Gastrocnemius medialis (tissue), 4 donors: ENCODE results near the gene SIL1. TPM values are rescaled to one million over a fixed set of nuclear protein-coding genes. Genes with fewer than 3 reads are reported as not detected.
"Not testable (repeated sequence)": the region's sequence is repeated elsewhere in the genome, so short reads cannot be mapped to it uniquely, and the experiment has no call there.

Source experiments
- ATAC-seq, 2 donors: fragments of 150-250 bp; one replicate each; pipeline ENCODE4 v1.9.1; 2016
- DNase-seq, 2 donors: peaks; one replicate each; pipeline ENCODE4 v3.0.0-alpha.2; 2019
- H3K27ac ChIP-seq, 4 donors: fragments of 200-600 bp; sonication (generic); 1 replicate in 1 of 4; 2 replicates in 3 of 4; pipeline ENCODE4 v1.5.1; 2016 to 2018; ENCODE audit warnings: mild to moderate bottlenecking in 2 of 4, moderate library complexity in 1 of 4
- H3K27me3 ChIP-seq, 3 donors: fragments of 200-600 bp; sonication (generic) in 2 of 3; 1 replicate in 1 of 3; 2 replicates in 2 of 3; pipeline versions ENCODE4 v1.5.1 to v1.6.0; 2016 to 2019; ENCODE audit warnings: mild to moderate bottlenecking in 1 of 3, moderate library complexity in 1 of 3
- H3K36me3 ChIP-seq, 2 donors: fragments of 200-600 bp; sonication (generic) in 1 of 2; one replicate each; pipeline ENCODE4 v1.5.1; 2017 to 2018
- H3K4me1 ChIP-seq, 2 donors: fragments of 200-600 bp; sonication (generic) in 1 of 2; one replicate each; pipeline ENCODE4 v1.5.1; 2016 to 2017; ENCODE audit warnings: mild to moderate bottlenecking in 2 of 2
- H3K4me3 ChIP-seq, 4 donors: fragments of 200-600 bp; sonication (generic) in 3 of 4; 1 replicate in 1 of 4; 2 replicates in 3 of 4; pipeline ENCODE4 v1.5.1; 2016 to 2019; ENCODE audit warnings: mild to moderate bottlenecking in 2 of 4
- H3K9me3 ChIP-seq, 3 donors: fragments of 200-600 bp; sonication (generic) in 2 of 3; 1 replicate in 1 of 3; 2 replicates in 2 of 3; pipeline ENCODE4 v1.5.1; 2016 to 2019
- CTCF ChIP-seq, 5 experiments: fragments of 450-650 bp in 3 of 5; fragments of 200-600 bp in 2 of 5; sonication (generic) in 2 of 5; IDR thresholded peaks in 4 of 5; conservative IDR thresholded peaks in 1 of 5; 1 replicate in 4 of 5; 2 replicates in 1 of 5; pipeline ENCODE4 v1.5.1; 2016 to 2019; ENCODE audit warnings: antibody characterized with exemption in 5 of 5, mild to moderate bottlenecking in 3 of 5, moderate library complexity in 3 of 5
- POLR2A ChIP-seq, 2 donors: fragments of 450-650 bp; IDR thresholded peaks; one replicate each; pipeline ENCODE4 v1.6.1; 2017; ENCODE audit warnings: antibody characterized with exemption in 2 of 2, mild to moderate bottlenecking in 2 of 2, moderate library complexity in 2 of 2
- in situ Hi-C, 4 donors: fragments of 200-750 bp; cut with MboI; loops; one replicate each; pipeline versions ENCODE4 v1.15.0 to v1.8.0; 2017; ENCODE audit warnings: low sequenced_read_pairs in 4 of 4
- intact Hi-C: fragments of 100-400 bp; cut with DNase I; formaldehyde crosslinking; loops from one replicate; pipeline ENCODE4 v1.15.1; 2023; ENCODE audit warnings: low total_unique reads
- total RNA-seq, 4 donors: library from RNA; depleted of rRNA; stranded (reverse); fragments of >200 nt; gene quantifications; one replicate each; pipeline versions ENCODE4 v1.1.0 to v1.2.3, GENCODE V29; 2016

The SIL1 gene
- total RNA-seq, 4 donors from 2014 or later, result 36.6 to 52.6 (median 48.2) TPM

GRCh38 chr5:139167533-139167932, 30.6 kb downstream of the SIL1 start:
- intact Hi-C loops, result no loop called here
- in situ Hi-C loops, result no loop called here
- Histone ChIP-seq H3K4me3 (no peak overlapping the region), H3K27ac (no peak overlapping the region), H3K9me3 (no peaks in the 10 kb centered on the region), H3K4me1 (no peaks in the 10 kb centered on the region), H3K36me3 (no peaks in the 10 kb centered on the region), H3K27me3 (no peaks in the 10 kb centered on the region)
- DNase-seq (no peak), ATAC-seq (no peak)
- TF ChIP-seq CTCF (IDR thresholded peaks at IDR 0.05 in 4 of 5, conservative IDR thresholded peaks at IDR 0.05 in 1 of 5) (no peak), POLR2A (IDR thresholded peaks at IDR 0.05) (no peak)

GRCh38 chr5:139167063-139167462, 31.1 kb downstream of the SIL1 start:
- no peak for ATAC-seq
- H3K36me3 ChIP-seq, result no peaks in the 10 kb centered on the region
- no peaks in the 10 kb centered on the region for H3K4me1 ChIP-seq
- DNase-seq, result no peak
- H3K27me3 ChIP-seq, result no peaks in the 10 kb centered on the region
- TF ChIP-seq POLR2A (IDR thresholded peaks at IDR 0.05), result no peak
- no peak for TF ChIP-seq CTCF (IDR thresholded peaks at IDR 0.05 in 4 of 5, conservative IDR thresholded peaks at IDR 0.05 in 1 of 5)
- intact Hi-C loops (no loop called here), in situ Hi-C loops (no loop called here)
- no peak overlapping the region for H3K4me3 ChIP-seq
- H3K9me3 ChIP-seq, result no peaks in the 10 kb centered on the region
- no peak overlapping the region for H3K27ac ChIP-seq

- H3K9me3 ChIP-seq, DNase-seq, H3K27me3 ChIP-seq, H3K27ac ChIP-seq, H3K36me3 ChIP-seq, in situ Hi-C loops, H3K4me3 ChIP-seq, ATAC-seq, H3K4me1 ChIP-seq, intact Hi-C loops: not testable (repeated sequence)
Measured at GRCh38 chr5:139164897-139165296, 33.3 kb downstream of the SIL1 start.

GRCh38 chr5:139164020-139164419, 34.1 kb downstream of the SIL1 start:
- in situ Hi-C loops, result no loop called here
- no peak overlapping the region for H3K27ac ChIP-seq
- no peak for ATAC-seq

GRCh38 chr5:139162448-139162847, 35.7 kb downstream of the SIL1 start:
- H3K27me3 ChIP-seq, result no peaks in the 10 kb centered on the region
- H3K9me3 ChIP-seq, result no peaks in the 10 kb centered on the region
- intact Hi-C loops, result no loop called here
- no peak overlapping the region for H3K27ac ChIP-seq
- peaks cover 12 to 14% of the 10 kb centered on the region in 2 donors for H3K4me1 ChIP-seq
- H3K4me3 ChIP-seq, result no peak overlapping the region
- DNase-seq (no peak), ATAC-seq (no peak)
- in situ Hi-C loops, result no loop called here
- no peak for TF ChIP-seq POLR2A (IDR thresholded peaks at IDR 0.05)
- no peak for TF ChIP-seq CTCF (IDR thresholded peaks at IDR 0.05 in 4 of 5, conservative IDR thresholded peaks at IDR 0.05 in 1 of 5)
- H3K36me3 ChIP-seq, result no peaks in the 10 kb centered on the region

More at GRCh38 chr5:139164020-139164419, 34.1 kb downstream of the SIL1 start:
- DNase-seq, result no peak
- intact Hi-C loops, result no loop called here
- TF ChIP-seq CTCF (IDR thresholded peaks at IDR 0.05 in 4 of 5, conservative IDR thresholded peaks at IDR 0.05 in 1 of 5) (no peak), POLR2A (IDR thresholded peaks at IDR 0.05) (no peak)
- Histone ChIP-seq H3K4me3 (no peak overlapping the region), H3K36me3 (no peaks in the 10 kb centered on the region), H3K4me1 (peaks cover 7 to 9% of the 10 kb centered on the region in 2 donors), H3K27me3 (no peaks in the 10 kb centered on the region), H3K9me3 (no peaks in the 10 kb centered on the region)
